Skin epidermis (tissue), 12 donors: ENCODE measurements around the gene NRG2.

Experiments used
- H3K27ac ChIP-seq, 21 experiments: fragments of 200-600 bp; sonication (generic) in 11 of 21; one replicate each; pipeline ENCODE4 v1.5.0; 2020; ENCODE audit warnings: mild to moderate bottlenecking in 3 of 21, inconsistent platforms in 2 of 21, moderate library complexity in 2 of 21
- H3K4me3 ChIP-seq, 7 experiments: fragments of 200-600 bp; sonication (generic) in 2 of 7; one replicate each; pipeline ENCODE4 v1.5.0; 2020; ENCODE audit warnings: inconsistent platforms in 2 of 7, mild to moderate bottlenecking in 2 of 7, moderate library complexity in 1 of 7

The NRG2 gene

GRCh38 chr5:139849942-139850341 lies 193.2 kb downstream of the NRG2 start:
- no peak overlapping the region for H3K4me3 ChIP-seq
- H3K27ac ChIP-seq: peak overlapping the region in 3 of 21 experiments; percentile 3 to 86 (median 34)

- peak overlapping the region in 3 of 21 experiments; percentile 3 to 86 (median 79) for H3K27ac ChIP-seq
- H3K4me3 ChIP-seq: no peak overlapping the region
Measured at GRCh38 chr5:139849501-139849900, 193.6 kb downstream of the NRG2 start.

- Histone ChIP-seq H3K27ac (peak overlapping the region in 13 of 21 experiments; percentile 33 to 86 (median 68)), H3K4me3 (peak overlapping the region; percentile 39 to 63 (median 45))
Measured at GRCh38 chr5:139848508-139849100, 194.5 kb downstream of the NRG2 start.

GRCh38 chr5:139847790-139848507 lies 195.2 kb downstream of the NRG2 start:
- H3K27ac ChIP-seq: peak overlapping the region in 13 of 21 experiments; percentile 50 to 86 (median 68)
- H3K4me3 ChIP-seq: peak overlapping the region; percentile 39 to 63 (median 45)

GRCh38 chr5:139847091-139847490 lies 196.0 kb downstream of the NRG2 start:
- H3K27ac ChIP-seq: no peak overlapping the region
- no peak overlapping the region for H3K4me3 ChIP-seq

GRCh38 chr5:139845846-139846681 lies 197.0 kb downstream of the NRG2 start:
- Histone ChIP-seq H3K4me3 (no peak overlapping the region), H3K27ac (no peak overlapping the region)

GRCh38 chr5:139844472-139845145 lies 198.5 kb downstream of the NRG2 start:
- no peak overlapping the region for H3K27ac ChIP-seq
- no peak overlapping the region for H3K4me3 ChIP-seq

GRCh38 chr5:139843991-139844390 lies 199.1 kb downstream of the NRG2 start:
- H3K4me3 ChIP-seq: no peak overlapping the region
- H3K27ac ChIP-seq: no peak overlapping the region

- Histone ChIP-seq H3K4me3 (no peak overlapping the region), H3K27ac (no peak overlapping the region)
Measured at GRCh38 chr5:139842321-139842720, 200.8 kb downstream of the NRG2 start.

- no peak overlapping the region for H3K27ac ChIP-seq
- no peak overlapping the region for H3K4me3 ChIP-seq
Measured at GRCh38 chr5:139841549-139841948, 201.6 kb downstream of the NRG2 start.

- Histone ChIP-seq H3K4me3 (no peak overlapping the region), H3K27ac (no peak overlapping the region)
Measured at GRCh38 chr5:139839918-139840317, 203.2 kb downstream of the NRG2 start.

GRCh38 chr5:139839232-139839815 lies 203.8 kb downstream of the NRG2 start:
- H3K27ac ChIP-seq: no peak overlapping the region
- H3K4me3 ChIP-seq: no peak overlapping the region

- H3K4me3 ChIP-seq: no peak overlapping the region
- H3K27ac ChIP-seq: no peak overlapping the region
Measured at GRCh38 chr5:139838381-139839197, 204.5 kb downstream of the NRG2 start.

- Histone ChIP-seq H3K4me3 (no peak overlapping the region), H3K27ac (no peak overlapping the region)
Measured at GRCh38 chr5:139837711-139838380, 205.3 kb downstream of the NRG2 start.

GRCh38 chr5:139836469-139837208 lies 206.5 kb downstream of the NRG2 start:
- Histone ChIP-seq H3K27ac (no peak overlapping the region), H3K4me3 (no peak overlapping the region)

GRCh38 chr5:139835656-139836055 lies 207.4 kb downstream of the NRG2 start:
- no peak overlapping the region for H3K27ac ChIP-seq

GRCh38 chr5:139833525-139833924 lies 209.6 kb downstream of the NRG2 start:
- Histone ChIP-seq H3K27ac (no peak overlapping the region), H3K4me3 (no peak overlapping the region)

More at GRCh38 chr5:139835656-139836055, 207.4 kb downstream of the NRG2 start:
- no peak overlapping the region for H3K4me3 ChIP-seq

- Histone ChIP-seq H3K27ac (no peak overlapping the region), H3K4me3 (no peak overlapping the region)
Measured at GRCh38 chr5:139831624-139832023, 211.5 kb downstream of the NRG2 start.
